ENCODE measurements around the gene MEPCE.

DNA sequence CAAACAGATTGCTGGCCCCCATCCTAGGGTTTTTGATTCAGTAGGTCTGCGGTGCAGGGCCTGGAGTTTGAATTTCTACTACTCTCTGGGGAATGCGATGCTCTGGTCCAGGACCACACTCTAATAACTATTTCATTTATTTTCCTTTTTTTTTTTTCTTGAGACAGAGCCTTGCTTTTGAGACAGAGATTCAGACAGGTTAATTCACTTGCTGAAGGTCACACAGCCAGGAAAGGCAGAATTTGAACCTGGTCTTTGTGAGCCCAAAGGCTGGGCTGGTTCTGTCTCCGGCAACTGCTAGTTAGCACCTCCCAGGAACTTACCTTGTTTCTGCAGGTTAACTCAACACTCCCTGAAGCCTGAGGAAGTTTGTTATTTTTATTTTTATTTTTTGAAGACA is 22.9 kb downstream of the MEPCE start:
- TF ChIP-seq EP300 (IDR thresholded peaks at IDR 0.05) (no peak), POLR2AphosphoS5 (IDR thresholded peaks at IDR 0.05) (no peak), POLR2A (IDR thresholded peaks at IDR 0.05) (no peak)
- TF ChIP-seq, protein P1, sequence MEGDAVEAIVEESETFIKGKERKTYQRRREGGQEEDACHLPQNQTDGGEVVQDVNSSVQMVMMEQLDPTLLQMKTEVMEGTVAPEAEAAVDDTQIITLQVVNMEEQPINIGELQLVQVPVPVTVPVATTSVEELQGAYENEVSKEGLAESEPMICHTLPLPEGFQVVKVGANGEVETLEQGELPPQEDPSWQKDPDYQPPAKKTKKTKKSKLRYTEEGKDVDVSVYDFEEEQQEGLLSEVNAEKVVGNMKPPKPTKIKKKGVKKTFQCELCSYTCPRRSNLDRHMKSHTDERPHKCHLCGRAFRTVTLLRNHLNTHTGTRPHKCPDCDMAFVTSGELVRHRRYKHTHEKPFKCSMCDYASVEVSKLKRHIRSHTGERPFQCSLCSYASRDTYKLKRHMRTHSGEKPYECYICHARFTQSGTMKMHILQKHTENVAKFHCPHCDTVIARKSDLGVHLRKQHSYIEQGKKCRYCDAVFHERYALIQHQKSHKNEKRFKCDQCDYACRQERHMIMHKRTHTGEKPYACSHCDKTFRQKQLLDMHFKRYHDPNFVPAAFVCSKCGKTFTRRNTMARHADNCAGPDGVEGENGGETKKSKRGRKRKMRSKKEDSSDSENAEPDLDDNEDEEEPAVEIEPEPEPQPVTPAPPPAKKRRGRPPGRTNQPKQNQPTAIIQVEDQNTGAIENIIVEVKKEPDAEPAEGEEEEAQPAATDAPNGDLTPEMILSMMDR (IDR thresholded peaks at IDR 0.05), result no peak

Data from gastroesophageal sphincter (tissue), 3 donors.